Astrocyte of the spinal cord (primary cell): ENCODE measurements around the gene PLEK2.

Experiments
- DNase-seq: peaks from one replicate; pipeline ENCODE4 v3.0.0; 2011; ENCODE audit warnings: low read depth, low spot score
- H3K4me3 ChIP-seq: 2 replicates; pipeline ENCODE4 v1.5.1; 2011; ENCODE audit warnings: low read depth, mild to moderate bottlenecking, low read length, moderate library complexity
- CTCF ChIP-seq: IDR thresholded peaks from 2 replicates; pipeline ENCODE4 v1.5.1; 2012; ENCODE audit warnings: low read depth, mild to moderate bottlenecking, low read length, inconsistent platforms
- in situ Hi-C: cut with HindIII; loops from 2 replicates; pipeline ENCODE4 v1.10.0; 2017; ENCODE audit warnings: low sequenced_read_pairs

The PLEK2 gene

GRCh38 chr14:67423424-67423823, 11.5 kb upstream of the PLEK2 start:
- DNase-seq, result no peak
- H3K4me3 ChIP-seq, result no peak overlapping the region
- no peak for TF ChIP-seq CTCF
- in situ Hi-C loops, result no loop called here

GRCh38 chr14:67421356-67422224, 9.6 kb upstream of the PLEK2 start:
- H3K4me3 ChIP-seq, result no peak overlapping the region
- no peak for DNase-seq
- TF ChIP-seq CTCF, result no peak
- in situ Hi-C loops, result no loop called here

DNA sequence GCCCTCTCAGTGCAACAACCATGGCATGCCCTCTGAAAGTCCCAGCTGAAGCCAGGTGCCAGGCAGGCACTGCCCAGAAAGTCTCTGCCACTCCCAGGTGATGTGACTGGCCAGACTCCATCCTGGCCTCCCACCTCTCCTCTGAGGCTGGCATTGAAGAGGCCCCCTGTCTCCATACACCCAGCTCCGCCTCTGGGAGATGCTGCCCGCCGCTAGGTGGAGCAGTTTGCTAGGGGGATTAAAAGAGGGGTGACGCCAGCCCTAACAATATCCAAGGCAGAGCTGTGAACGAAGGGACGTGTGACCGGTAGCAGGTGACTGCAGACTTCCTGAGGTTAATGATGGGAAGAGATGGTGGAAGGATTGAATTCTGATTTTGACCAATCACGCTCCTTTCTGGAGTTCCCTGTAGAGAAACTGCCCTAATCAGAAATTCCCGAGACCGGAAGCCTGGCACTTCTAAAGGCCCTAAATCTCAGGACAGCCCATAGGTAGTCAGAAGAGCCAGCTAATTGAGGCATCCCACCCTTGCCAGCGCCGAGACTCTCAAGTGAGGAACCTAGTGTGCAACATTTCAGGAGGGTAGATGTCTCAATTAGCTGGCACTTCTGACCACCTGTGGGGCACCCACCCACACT, 8.3 kb upstream of the PLEK2 start:
- no peak overlapping the region for H3K4me3 ChIP-seq
- in situ Hi-C loops, result no loop called here
- DNase-seq, result no peak
- peak; percentile 36 for TF ChIP-seq CTCF

DNA sequence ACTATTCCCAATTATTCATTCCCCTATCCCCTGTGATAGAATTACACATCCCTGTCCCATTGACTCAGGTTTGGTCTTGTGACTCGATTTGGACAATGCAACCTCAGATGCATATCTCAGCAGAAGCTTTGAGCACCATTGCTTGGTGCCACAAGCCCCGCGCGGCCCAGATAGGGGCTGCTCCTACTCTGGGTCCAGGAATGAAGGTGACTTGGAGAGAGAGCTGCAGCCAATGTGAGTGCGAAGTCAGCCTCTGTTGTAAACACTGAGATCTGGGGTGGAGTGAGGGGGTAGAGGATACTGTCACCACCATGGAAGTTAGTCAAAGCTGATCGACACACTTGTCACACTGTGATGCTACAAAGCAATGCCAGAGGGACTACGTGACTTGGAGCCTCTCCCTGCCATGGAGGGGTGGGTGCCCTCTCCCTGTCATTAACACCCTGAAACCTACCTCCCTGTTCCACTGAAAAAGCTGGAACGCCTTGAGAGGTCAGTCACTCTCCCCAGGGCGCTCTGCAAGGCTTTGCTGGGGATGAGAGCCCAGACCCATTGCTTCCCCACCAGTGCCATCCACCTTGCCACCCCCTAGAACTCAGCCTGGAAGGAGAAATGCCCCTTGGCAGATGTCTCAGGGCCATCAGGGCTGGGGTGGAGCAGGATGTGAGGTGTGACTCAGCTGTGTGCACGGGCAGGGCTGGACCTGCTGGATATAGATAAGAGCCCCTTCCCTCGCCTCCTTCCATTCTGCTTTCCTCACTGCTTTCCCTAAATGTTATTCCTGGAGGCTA, 6.6 kb upstream of the PLEK2 start:
- no peak for TF ChIP-seq CTCF
- DNase-seq, result peak; percentile 14
- in situ Hi-C loops, result no loop called here
- H3K4me3 ChIP-seq, result no peak overlapping the region

DNA sequence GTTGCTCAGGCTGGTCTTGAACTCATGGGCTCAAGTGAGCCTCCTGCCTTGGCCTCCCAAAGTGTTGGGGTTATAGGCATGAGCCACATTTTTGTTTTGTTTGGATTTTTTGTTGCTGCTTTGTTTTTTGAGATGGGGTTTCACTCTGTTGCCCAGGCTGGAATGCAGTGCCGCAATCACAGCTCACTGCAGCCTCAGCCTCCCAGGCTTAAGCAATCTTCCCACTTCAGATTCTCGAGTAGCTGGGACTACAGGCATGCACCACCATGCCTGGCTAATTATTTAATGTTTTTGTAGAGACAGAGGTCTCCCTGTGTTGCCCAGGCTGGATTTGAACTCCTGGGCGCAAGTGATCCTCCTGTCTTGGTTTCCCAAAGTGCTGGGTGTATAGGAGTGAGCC, 5.7 kb upstream of the PLEK2 start:
- H3K4me3 ChIP-seq, result no peak overlapping the region
- in situ Hi-C loops, result no loop called here
- DNase-seq, result no peak
- TF ChIP-seq CTCF, result no peak

- DNase-seq, result no peak
- H3K4me3 ChIP-seq, result no peak overlapping the region
- in situ Hi-C loops, result no loop called here
- no peak for TF ChIP-seq CTCF
Measured at GRCh38 chr14:67416810-67417209, 4.8 kb upstream of the PLEK2 start.
